GM19463 (cell line): Measurements from ENCODE around the gene OST4.

Experiments used
- ATAC-seq: cut with Tn5 transposase; IDR thresholded peaks from one replicate; pipeline ENCODE4 v1.9.1; 2021; ENCODE audit warnings: mild to moderate bottlenecking, moderate library complexity; ENCODE audit not compliant: unreplicated experiment

The OST4 gene

GRCh38 chr2:27027211-27027651 lies 44.2 kb downstream of the OST4 start:
- ATAC-seq: no peak

- ATAC-seq: no peak
These were observed 45.3 kb downstream of the OST4 start for GRCh38 chr2:27025861-27026851.

- no peak for ATAC-seq
These were observed 46.1 kb downstream of the OST4 start for GRCh38 chr2:27025281-27025800.

GRCh38 chr2:27024812-27025211 lies 46.6 kb downstream of the OST4 start:
- no peak for ATAC-seq

- no peak for ATAC-seq
These were observed 47.3 kb downstream of the OST4 start for GRCh38 chr2:27024188-27024587.

- no peak for ATAC-seq
These were observed 47.7 kb downstream of the OST4 start for GRCh38 chr2:27023740-27024139.

GRCh38 chr2:27021253-27022049 lies 50.0 kb downstream of the OST4 start:
- ATAC-seq: no peak
